Astrocyte (in vitro differentiated cells and primary cell): Measurements from ENCODE around the gene ARL2BP.

Source experiments
- CTCF ChIP-seq: IDR thresholded peaks from 2 replicates; pipeline ENCODE4 v1.5.1; 2011; ENCODE audit warnings: low read depth, mild to moderate bottlenecking, inconsistent platforms, low read length, moderate library complexity; ENCODE audit not compliant: insufficient read depth
- EZH2 ChIP-seq: IDR thresholded peaks from 2 replicates; pipeline ENCODE4 v1.6.1; 2012; ENCODE audit warnings: mild to moderate bottlenecking, low read length, inconsistent platforms; ENCODE audit not compliant: insufficient read depth

DNA sequence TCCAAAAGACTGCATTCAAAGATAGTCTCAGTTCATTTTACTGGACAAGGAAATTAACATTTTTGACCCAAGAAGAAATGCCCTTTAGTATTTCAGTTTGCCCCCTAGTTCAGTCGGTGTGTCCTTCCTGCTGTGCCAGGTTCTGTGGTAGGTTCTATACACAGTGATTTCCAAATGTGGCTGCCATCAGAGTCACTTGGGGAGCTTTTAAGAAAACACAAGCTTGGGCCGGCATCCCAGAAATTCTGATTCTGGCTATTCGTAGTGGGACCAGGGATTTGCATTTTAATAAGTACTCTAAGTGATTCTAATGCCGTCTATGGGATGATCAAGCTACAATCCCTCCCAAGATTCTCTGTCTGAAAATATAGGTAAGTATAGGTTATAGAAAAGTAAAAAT is 48.8 kb upstream of the ARL2BP start:
- TF ChIP-seq CTCF (no peak), EZH2 (no peak)
